Putamen (tissue), 1 donor: Measurements from ENCODE around the gene RAMP2.

Source experiments
- DNase-seq: peaks from one replicate; pipeline ENCODE4 v3.0.0-alpha.2; 2016; ENCODE audit warnings: low spot score

The RAMP2 gene

DNA sequence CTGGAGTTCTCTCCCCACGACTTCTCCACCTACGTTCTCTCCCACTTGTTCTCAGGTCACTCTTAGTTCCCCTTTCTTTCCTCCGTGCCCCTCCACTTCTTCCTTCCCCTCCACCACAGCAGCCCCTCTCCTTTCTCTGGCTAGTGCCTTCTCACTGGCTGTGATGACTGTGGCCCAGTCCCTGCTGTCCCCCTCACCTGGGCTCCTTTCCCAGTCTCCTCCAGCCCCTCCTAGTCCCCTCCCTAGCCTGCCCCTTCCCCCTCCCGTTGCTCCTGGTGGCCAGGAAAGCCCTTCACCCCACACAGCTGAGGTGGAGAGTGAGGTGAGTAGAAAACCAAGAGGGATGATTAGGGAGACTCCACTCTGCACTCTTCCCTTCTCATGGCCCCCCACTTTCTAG is 34.0 kb downstream of the RAMP2 start:
- no peak for DNase-seq

DNA sequence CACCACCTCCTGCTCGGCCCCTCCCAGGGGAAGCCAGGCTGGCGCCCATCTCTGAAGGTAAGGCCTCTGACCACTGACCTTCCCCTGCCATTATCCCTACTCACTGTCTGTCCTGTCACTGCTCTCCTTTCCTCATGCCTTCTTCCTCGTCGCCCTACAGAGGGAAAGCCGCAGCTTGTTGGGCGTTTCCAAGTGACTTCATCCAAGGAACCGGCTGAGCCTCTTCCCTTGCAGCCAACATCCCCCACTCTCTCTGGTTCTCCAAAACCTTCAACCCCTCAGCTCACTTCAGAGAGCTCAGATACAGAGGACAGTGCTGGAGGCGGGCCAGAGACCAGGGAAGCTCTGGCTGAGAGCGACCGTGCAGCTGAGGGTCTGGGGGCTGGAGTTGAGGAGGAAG is 34.4 kb downstream of the RAMP2 start:
- DNase-seq: no peak

DNA sequence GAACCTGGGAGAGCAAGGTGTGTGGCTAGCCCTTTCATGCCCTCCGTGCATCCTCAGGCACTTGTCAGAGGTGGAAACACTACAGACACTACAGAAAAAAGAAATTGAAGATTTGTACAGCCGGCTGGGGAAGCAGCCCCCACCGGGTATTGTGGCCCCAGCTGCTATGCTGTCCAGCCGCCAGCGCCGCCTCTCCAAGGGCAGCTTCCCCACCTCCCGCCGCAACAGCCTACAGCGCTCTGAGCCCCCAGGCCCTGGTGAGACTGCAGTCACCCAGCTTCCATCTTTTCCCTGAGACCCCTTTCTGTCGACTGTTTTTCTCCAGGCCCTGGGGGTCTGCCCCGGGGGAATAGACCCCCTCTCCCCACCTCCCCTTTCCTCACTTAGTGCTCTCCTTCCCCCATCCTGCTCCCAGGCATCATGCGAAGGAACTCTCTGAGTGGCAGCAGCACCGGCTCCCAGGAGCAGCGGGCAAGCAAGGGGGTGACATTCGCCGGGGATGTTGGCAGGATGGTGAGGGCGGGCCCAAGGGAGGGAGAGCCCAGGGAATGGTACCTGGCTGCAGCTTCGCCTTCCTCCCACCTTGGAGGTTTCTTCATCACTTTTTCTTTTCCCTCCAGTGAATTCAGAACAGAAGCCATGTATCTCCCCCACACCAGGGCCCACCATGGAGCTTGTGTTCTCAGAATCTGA is 35.2 kb downstream of the RAMP2 start:
- no peak for DNase-seq

DNA sequence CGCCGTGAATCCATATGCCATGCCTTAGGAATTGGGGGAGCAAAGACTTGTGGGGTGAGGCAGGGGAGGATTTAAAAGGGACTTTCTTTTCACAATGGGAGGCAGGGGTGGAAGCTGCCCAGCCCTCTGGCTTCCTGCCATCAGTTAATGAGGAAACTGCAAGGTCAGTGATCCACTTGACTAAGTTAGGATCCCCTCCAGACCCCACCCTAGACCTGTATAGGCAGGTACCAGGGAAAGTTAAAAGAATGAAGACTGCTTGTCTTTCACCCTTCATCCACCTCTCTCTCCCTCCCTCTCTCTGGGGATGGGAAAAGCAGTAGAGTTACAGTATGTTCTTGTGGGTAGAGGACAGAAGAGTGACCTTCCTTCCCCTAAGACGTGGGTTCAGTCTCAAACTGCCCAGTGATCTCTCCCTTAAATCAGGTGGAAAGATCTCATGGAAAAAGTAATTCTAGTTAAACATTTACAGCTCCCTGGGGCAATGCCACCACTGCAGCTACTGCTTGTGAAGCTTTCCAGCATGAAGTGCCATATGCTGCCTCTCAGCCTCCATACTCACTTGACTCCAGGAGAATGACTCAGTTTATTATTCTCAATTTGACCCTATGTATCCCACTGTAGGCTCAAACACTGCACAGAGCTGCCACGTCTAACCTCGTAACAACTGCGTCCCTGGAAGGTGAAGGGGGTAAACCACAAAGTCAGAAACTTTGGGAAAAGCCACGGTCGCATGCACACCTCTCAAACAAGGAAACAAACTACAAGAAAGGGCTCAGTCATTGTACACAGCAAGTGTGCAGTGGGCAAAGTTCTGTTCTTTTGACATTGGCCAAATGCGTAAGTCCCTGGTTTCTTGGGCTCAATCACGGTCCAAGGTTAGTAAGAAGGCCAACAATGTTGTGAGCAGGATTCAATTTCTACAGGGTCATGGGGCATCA is 36.3 kb downstream of the RAMP2 start:
- DNase-seq: no peak

DNA sequence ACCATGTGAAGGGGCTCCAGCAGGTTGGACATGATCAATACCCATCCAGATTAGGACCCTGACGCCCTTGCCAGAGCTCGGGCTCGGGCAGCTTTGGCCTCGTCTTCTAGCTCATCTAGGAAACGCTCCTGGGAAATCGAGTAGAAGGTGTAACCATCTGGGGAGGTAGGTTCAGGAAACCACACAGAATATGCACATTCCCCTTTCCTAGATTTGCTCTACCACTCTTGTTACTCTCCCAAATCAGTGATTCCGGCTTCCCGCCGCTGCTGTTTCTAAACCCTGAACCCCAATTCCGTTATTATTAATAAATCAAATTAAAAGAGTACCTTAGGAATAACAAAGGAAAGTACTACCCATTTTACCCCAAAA is 37.0 kb downstream of the RAMP2 start:
- no peak for DNase-seq

DNA sequence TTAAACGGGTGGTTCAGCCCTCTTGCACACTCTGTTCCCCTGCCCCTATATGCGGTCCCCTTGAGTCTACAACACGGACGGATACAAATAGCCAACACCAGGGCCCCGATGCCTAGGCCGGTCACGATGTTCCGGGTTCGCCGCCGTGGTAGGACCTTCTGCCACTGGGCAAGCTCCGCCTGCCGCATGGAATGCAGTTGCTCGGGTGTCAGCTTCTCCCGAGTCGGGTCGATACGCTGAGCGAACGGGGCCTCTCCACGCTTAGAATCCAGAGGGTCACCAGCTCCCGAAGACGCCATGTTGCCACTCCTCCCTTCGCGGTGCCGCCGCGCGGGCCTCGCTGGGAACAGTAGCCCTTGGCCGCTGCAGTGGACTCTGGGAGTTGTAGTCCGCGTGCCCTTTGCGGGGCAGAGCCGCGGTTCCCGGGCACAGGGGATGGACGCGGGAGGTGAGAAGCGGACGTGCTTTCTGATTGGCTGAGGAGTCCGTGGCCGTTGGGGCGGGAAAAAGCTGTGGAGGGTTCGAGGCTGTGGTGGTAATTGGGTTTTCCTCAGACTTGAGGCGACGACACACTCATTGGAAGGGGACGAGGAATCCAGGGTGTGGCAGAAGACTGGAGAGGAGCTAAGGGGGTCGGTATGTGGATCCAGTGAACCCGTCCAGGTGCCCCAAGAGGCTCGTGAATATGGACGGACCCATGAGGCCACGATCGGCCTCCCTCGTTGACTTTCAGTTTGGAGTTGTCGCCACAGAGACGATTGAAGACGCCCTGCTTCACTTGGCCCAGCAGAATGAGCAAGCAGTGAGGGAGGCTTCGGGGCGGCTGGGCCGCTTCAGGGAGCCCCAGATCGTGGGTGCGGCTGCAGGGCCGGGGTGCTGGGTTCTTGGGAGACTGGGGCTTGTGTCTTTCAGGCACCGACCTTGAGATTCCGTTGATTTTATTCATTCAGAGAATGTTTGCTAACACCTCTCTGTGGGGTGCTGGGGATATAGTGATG is 37.7 kb downstream of the RAMP2 start, which contains the start of the genes CNTD1 and COA3:
CNTD1 (plus strand) TSS at position 479 of the 998 bp plus-strand sequence; CDS start at position 686, 207 bp downstream.
COA3 (minus strand) TSS at position 322 of the 998 bp plus-strand sequence; CDS start at position 299, 23 bp downstream.
- DNase-seq: peak; percentile 80

DNA sequence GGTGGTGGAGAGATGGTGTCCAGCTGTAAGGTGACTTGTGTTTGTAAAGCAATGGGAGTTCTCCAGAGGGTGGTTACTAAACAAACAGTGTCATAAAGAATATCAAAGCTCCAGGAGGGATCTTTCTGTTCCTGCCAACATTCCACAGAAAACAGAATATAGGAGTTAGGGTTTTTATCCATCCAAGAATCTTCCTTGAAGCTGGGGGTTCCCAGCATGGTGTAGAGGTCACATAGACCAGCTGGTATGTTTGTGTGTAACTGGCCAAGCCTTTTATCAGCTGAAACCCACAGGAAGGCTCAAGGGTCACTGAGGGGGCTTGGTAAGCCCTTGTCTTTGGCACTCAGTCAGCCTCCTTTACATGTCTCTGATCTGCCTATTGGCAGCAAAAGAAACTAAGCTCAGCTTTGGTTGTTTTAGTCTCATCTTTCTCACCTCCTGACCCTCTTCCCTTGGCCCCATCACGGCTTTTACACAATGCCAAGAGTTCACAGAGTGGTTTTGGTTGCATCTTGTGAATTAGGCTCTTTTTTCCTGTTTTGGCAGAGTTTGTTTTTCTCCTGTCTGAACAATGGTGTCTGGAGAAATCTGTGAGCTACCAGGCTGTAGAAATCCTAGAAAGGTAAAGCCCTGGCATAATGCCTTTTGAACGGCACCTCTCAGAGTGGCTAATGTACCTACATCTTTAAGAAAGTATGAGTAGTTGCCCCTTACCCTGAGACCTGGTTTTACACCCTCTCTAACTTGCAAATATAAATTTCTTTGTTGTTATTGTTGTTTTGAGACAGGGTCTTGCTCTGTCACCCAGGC is 42.3 kb downstream of the RAMP2 start:
- no peak for DNase-seq

DNA sequence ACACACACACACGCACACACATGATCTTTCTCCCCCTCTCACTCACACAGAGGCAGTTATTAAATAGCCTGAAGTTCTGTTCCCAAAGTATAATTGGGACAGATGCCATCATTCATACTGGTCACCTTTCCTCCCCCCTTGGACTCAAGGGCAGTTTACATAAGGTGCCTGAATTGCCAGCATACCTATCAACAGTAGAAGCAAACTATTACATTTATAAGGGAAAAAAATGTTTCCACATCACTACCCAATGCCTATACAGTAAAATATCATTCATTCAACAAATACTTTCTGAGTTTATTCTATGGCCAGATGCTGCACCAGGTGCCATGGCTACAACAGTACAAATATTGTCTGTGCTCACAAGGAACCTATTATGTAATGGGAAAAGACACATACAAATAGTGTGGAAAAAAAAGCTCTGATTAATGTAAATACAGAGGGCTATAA is 43.9 kb downstream of the RAMP2 start:
- DNase-seq: no peak

DNA sequence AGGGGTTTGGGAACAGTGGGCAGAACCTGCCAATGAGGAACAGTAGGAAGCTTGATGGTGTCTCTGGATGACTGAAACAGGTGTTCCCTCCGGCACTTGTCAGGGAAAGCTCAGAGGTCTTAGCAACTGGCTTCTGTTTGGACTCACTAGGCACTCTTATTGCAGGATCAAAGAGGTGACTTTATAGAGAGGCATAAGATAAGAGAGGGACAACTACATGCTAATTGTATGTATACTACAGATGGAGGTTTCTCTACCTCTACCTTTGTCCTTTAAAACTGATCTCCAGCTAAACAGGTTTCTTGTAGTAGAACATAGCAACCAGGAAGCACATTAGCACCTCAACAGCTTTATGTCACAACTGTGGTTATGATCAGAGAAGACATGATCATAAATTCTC is 45.2 kb downstream of the RAMP2 start:
- DNase-seq: no peak

DNA sequence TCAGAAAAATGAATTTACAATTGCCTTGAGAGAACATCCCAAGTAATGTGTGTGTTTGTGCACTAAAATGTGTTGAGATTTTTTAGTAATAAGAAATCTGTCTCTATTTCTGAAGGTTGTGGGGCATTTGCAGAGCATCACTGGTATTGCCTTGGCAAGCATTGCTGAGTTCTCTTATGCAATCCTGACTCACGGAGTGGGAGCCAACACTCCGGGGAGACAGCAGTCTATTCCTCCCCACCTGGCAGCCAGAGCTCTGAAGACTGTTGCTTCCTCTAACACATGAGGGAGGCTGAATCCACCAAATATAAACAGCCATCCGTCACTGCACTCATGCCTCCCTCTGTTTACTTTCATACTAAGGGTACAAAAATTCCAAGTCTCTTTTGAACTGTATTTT is 48.2 kb downstream of the RAMP2 start:
- peak; percentile 53 for DNase-seq
